GM21381 (cell line): ENCODE data around the gene SMIM13.
"Not testable (repeated sequence)": the region's sequence is repeated elsewhere in the genome, so short reads cannot be mapped to it uniquely, and the experiment has no call there.

ENCODE experiments used
- ATAC-seq: cut with Tn5 transposase; IDR thresholded peaks from one replicate; pipeline ENCODE4 v1.9.1; 2021; ENCODE audit warnings: mild to moderate bottlenecking, moderate library complexity; ENCODE audit not compliant: unreplicated experiment

The SMIM13 gene

DNA sequence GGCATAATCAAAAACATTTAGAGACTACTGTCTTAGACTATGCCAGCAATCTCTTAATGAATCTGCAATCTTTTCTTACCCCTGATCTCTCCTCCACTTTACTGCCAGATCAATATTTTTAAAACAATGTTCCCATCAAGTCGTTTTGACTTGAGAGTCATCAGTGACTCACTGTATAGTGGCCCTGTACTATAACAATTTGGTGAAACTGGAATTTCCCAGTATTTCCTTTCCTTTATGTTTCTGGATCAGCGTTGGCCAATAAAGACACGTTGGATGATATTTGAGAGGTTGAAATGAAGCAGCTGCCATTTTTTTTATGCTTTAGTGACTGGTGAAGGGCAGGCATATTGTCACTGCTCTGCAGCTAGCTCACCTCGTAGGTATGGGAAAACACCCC is 10.1 kb upstream of the SMIM13 start:
- no peak for ATAC-seq

- no peak for ATAC-seq
These were observed 9.7 kb upstream of the SMIM13 start for GRCh38 chr6:11083956-11084355.

GRCh38 chr6:11085758-11086435 is 7.7 kb upstream of the SMIM13 start:
- no peak for ATAC-seq

GRCh38 chr6:11087141-11087812 is 6.4 kb upstream of the SMIM13 start:
- ATAC-seq: not testable (repeated sequence)

DNA sequence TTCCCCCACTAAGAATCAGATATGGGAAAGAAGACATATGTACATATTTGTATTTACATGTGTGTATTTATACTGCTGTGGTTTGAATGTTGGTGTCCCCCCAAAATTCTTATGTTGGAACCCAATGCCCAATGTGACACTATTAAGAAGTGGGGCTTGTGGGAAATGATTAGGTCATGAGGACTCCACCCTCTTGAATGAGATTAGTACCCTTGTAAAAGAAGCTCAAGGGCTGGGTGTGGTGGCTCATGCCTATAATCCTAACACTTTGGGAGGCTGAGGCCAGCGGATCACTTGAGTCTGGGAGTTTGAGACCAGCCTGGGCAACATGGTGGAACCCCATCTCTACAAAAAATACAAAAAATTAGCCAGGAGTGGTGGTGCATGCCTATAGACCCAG is 3.9 kb upstream of the SMIM13 start:
- ATAC-seq: no peak

DNA sequence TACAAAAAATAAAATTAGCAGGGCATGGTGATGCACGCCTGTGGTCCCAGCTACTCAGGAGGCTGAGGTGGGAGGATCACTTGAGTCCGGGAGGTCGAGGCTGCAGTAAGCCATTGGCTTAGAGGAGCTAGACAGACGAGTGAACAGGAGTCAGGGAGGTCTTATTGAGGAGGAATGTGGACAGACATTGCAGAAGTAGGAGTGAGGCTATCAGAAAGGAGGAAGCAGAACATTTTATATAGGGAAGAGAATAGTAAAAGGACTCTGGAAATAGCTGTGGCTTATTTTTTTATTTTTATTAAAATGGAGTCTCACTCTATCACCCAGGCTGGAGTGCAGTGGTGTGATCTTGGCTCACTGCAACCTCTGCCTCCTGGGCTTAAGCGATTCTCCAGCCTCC is 2.5 kb upstream of the SMIM13 start:
- not testable (repeated sequence) for ATAC-seq

- peak; percentile 23 for ATAC-seq
These were observed 812 bp upstream of the SMIM13 start for GRCh38 chr6:11092668-11093375.

DNA sequence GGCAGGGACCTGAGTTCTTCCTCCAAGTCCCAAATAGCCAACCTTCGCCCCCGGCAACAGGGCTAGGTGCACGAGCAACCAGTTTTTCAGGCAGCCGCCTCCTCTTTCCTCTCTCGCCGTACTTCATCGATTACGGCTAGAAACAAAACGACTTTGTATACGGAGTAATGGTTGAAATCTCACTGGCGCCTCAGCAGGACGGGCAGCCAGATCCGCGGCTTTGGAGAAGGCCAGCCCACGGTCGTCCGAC is 333 bp upstream of the SMIM13 start:
- ATAC-seq: peak; percentile 15

- ATAC-seq: peak; percentile 38
These were observed 797 bp downstream of the SMIM13 start for GRCh38 chr6:11094411-11094851.

DNA sequence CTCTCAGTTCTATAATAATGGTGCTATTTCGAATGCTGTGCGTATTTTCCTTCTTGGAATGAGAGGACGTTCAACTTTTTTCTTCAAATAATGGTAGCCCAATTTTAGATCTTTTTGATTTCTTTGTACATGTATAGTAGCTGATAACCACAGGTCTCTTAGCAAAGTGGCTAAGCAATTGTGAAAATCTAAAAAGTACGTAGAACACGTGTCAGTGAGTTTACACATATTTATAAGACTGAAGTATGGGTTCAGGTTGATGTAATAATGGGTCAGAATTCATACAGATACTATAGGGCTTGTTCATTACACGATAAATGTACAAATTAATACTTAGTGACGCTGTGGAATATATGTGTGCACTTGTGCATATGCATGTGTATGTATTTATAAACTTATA is 1.3 kb downstream of the SMIM13 start:
- no peak for ATAC-seq

- ATAC-seq: no peak
These were observed 2.5 kb downstream of the SMIM13 start for GRCh38 chr6:11096109-11096508.

DNA sequence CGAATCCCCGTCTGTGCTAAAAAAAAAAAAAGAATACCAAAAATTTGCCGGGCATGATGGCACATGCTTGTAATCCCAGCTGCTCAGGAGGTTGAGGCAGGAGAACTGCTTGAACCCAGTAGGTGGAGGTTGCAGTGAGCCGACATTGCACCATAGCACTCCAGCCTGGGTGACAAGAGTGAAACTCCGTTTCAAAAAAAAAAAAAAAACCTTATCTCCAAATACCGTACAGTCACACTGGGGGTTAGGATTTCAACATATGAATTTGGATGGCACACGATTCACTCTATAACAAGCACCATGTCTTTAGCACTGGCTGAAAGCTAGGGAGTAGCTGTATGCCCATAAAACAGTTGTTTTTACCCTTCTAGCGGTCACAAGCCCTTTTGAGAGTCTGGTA is 3.8 kb downstream of the SMIM13 start:
- ATAC-seq: no peak

DNA sequence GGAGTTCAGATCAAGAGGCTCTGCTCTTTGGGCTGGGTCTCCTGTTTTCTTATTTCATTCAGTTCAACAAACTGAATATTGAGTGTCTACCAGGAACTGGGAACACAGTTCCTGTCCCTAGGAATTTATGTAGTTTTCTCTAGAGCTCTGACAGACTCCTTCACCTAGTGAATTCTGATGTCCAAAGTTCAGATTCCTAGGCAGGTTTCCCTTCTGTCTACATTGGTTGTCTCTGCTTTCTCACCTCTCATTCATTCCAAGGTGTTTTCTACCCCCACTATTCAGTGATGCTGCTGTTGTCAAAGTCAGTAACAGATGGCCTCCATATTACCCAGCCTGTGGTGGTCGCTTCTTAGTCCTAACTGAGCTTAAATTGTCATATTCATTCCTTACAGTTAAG is 4.4 kb downstream of the SMIM13 start:
- no peak for ATAC-seq

GRCh38 chr6:11101417-11101816 is 7.8 kb downstream of the SMIM13 start:
- no peak for ATAC-seq

DNA sequence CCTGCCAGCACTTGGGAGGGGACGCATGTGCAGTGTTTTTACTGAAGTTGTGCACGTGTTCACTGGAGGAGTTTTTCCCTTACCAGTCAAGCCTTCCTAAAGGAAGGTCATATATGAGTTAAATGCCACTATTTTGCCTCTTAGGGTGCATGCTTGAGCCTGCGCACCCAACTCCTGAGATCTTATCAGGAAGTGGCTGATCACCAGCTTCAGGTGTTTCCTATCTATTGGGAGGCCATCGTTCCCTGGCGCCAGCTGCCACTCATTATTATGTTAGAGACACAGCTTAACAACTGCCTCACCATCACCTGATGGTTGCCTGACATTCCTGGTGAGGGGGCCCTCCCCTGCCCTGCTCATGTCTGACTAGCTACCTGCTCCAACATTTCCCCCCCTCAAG is 9.4 kb downstream of the SMIM13 start:
- ATAC-seq: no peak

GRCh38 chr6:11108726-11109125 is 15.1 kb downstream of the SMIM13 start:
- no peak for ATAC-seq

- ATAC-seq: no peak
These were observed 17.5 kb downstream of the SMIM13 start, which contains the start of gene ERVFRD-1 for GRCh38 chr6:11110921-11111768. TSS of gene ERVFRD-1 (minus strand) at chr6:11111725. CDS start at chr6:11105310, 6,415 bp downstream.

DNA sequence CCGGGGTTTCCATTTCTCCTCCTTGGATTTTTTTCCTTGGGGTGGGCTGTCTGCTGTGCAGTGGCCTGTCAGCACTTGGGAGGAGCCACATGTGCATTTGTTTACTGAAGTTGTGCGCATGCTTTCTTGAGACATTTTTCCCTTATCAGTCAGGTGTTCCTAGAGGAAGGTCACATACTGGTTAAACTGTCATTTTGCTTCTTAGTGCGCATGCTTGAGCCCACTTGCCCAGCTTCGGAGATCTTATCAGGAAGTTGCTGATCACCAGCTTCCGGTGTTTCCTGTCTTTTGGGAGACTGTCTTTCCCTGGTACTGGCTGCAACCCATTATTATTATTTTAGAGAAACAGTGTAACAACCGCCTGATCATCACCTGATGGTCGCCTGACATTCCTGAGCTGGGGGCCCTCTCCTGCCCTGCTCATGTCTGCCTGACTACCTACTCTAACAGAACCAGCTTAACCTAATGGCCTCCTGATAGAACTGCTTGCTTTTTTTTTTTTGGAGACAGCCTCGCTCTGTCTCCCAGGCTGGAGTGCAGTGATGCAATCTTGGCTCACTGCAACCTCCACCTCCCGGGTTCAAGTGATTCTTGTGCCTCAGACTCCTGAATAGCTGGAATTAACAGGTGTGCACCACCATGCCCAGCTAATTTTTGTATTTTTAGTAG is 18.3 kb downstream of the SMIM13 start:
- ATAC-seq: no peak

GRCh38 chr6:11113038-11113437 is 19.4 kb downstream of the SMIM13 start:
- no peak for ATAC-seq

GRCh38 chr6:11115808-11116536 is 22.3 kb downstream of the SMIM13 start:
- not testable (repeated sequence) for ATAC-seq
